OCI-LY7 (cell line): ENCODE measurements around the gene INS.

Source experiments
- CTCF ChIP-seq: fragments of 200-600 bp; sonication (generic); conservative IDR thresholded peaks from 2 replicates; pipeline ENCODE4 v1.5.1; 2014; ENCODE audit warnings: mild to moderate bottlenecking, antibody characterized with exemption, low read length, moderate library complexity, mixed read lengths
- EZH2phosphoT487 ChIP-seq: fragments of 200-600 bp; sonication (generic); IDR thresholded peaks from 2 replicates; pipeline ENCODE4 v1.6.1; 2018; ENCODE audit warnings: low read depth, borderline replicate concordance, mild to moderate bottlenecking, mixed run types, antibody characterized with exemption, low read length, moderate library complexity, mixed read lengths

GRCh38 chr11:2158966-2159365 is 2.0 kb downstream of the INS start:
- TF ChIP-seq CTCF, result no peak
- TF ChIP-seq EZH2phosphoT487, result no peak
